GM12878 (cell line): ENCODE measurements around the gene TRIAP1. TPM values are rescaled to one million over a fixed set of nuclear protein-coding genes. Genes with fewer than 3 reads are reported as not detected.

ENCODE experiments used
- BCL11A ChIP-seq: IDR thresholded peaks from 2 replicates; pipeline ENCODE4 v1.6.1; 2011; ENCODE audit warnings: low read depth, low read length
- CEBPB ChIP-seq, 2 experiments: fragments of 150-350 bp in 1 of 2; IDR thresholded peaks; 2 replicates each; pipeline ENCODE4 v1.6.1; 2012 to 2014; ENCODE audit warnings: low read depth in 2 of 2, low read length in 2 of 2, borderline replicate concordance in 1 of 2, inconsistent platforms in 1 of 2
- CHD2 ChIP-seq: IDR thresholded peaks from 2 replicates; pipeline ENCODE4 v1.6.1; 2011; ENCODE audit warnings: low read depth, low read length, improper control_type of control experiment, borderline replicate concordance
- CUX1 ChIP-seq: IDR thresholded peaks from 2 replicates; pipeline ENCODE4 v1.6.1; 2012; ENCODE audit warnings: improper control_type of control experiment, low read depth, low read length; ENCODE audit not compliant: insufficient replicate concordance
- DPF2 ChIP-seq: fragments of 450-650 bp; IDR thresholded peaks from 2 replicates; pipeline ENCODE4 v1.6.1; 2017; ENCODE audit warnings: mild to moderate bottlenecking
- ELK1 ChIP-seq: IDR thresholded peaks from 2 replicates; pipeline ENCODE4 v1.6.1; 2012; ENCODE audit warnings: low read depth, low read length, improper control_type of control experiment
- JUND ChIP-seq: IDR thresholded peaks from 2 replicates; pipeline ENCODE4 v1.6.1; 2012; ENCODE audit warnings: low read depth, mild to moderate bottlenecking, low read length, improper control_type of control experiment, moderate library complexity
- MXI1 ChIP-seq: fragments of 150-350 bp; IDR thresholded peaks from 2 replicates; pipeline ENCODE4 v1.6.1; 2011; ENCODE audit warnings: low read depth, mild to moderate bottlenecking, inconsistent platforms, low read length, improper control_type of control experiment
- NR2F1 ChIP-seq: fragments of 450-650 bp; conservative IDR thresholded peaks from 2 replicates; pipeline ENCODE4 v1.6.1; 2017; ENCODE audit warnings: mild to moderate bottlenecking
- PAX8 ChIP-seq: fragments of 450-650 bp; IDR thresholded peaks from 2 replicates; pipeline ENCODE4 v1.6.1; 2017; ENCODE audit warnings: mild to moderate bottlenecking, moderate library complexity
- SMAD1 ChIP-seq: fragments of 450-650 bp; IDR thresholded peaks from 2 replicates; pipeline ENCODE4 v1.6.1; 2018; ENCODE audit warnings: mild to moderate bottlenecking, low read depth; ENCODE audit not compliant: partially characterized antibody
- SPI1 ChIP-seq: IDR thresholded peaks from 2 replicates; pipeline ENCODE4 v1.6.1; 2011; ENCODE audit warnings: low read depth, mild to moderate bottlenecking, low read length, moderate library complexity, borderline replicate concordance; ENCODE audit not compliant: insufficient read depth
- TBL1XR1 ChIP-seq: IDR thresholded peaks from 2 replicates; pipeline ENCODE4 v1.6.1; 2012; ENCODE audit warnings: low read depth, low read length, improper control_type of control experiment
- TCF7 ChIP-seq: IDR thresholded peaks from 2 replicates; pipeline ENCODE4 v1.6.1; 2014; ENCODE audit warnings: antibody characterized with exemption, borderline replicate concordance
- ZNF622 ChIP-seq: fragments of 450-650 bp; IDR thresholded peaks from 2 replicates; pipeline ENCODE4 v1.6.1; 2017; ENCODE audit warnings: mild to moderate bottlenecking, inconsistent platforms
- polyA plus RNA-seq, 11 experiments: library from polyadenylated mRNA; depleted of rRNA in 4 of 11; unstranded in 6 of 11; stranded (reverse) in 5 of 11; fragments of >200 nt; fragmentation: Nextera tagmentation in 4 of 11; fragmentation: Illumina TruSeq in 1 of 11; extraction: Ambion mirVana in 4 of 11; extraction: Trizol in 1 of 11; gene quantifications; 1 replicate in 1 of 11; 2 replicates in 10 of 11; pipeline versions ENCODE4 v1.2.1 to v1.2.3, GENCODE V29; 2011 to 2016; ENCODE audit warnings: inconsistent platforms in 2 of 11, missing spikeins in 2 of 11, low read depth in 1 of 11
- total RNA-seq, 4 experiments: library from RNA; depleted of rRNA in 3 of 4; stranded (reverse); fragments of >200 nt in 3 of 4; fragmentation: Illumina TruSeq in 1 of 4; extraction: Trizol in 1 of 4; gene quantifications; 2 replicates each; pipeline versions ENCODE4 v1.2.1 to v1.2.3, GENCODE V29; 2013 to 2021
- TF ChIP-seq, protein P1 (sequence below): IDR thresholded peaks from 2 replicates; pipeline ENCODE4 v1.6.1; 2012; ENCODE audit warnings: low read length, inconsistent platforms
- TF ChIP-seq, protein P2 (sequence below): fragments of 450-650 bp; IDR thresholded peaks from 2 replicates; pipeline ENCODE4 v1.6.1; 2017; ENCODE audit warnings: mild to moderate bottlenecking, moderate library complexity

TRIAP1 gene
- total and polyA plus RNA-seq, 10 of the 15 experiments (the other 5 are each of a cell fraction or from before 2014, with no cell fraction given) = 44.8 to 346 (median 80.8) TPM

- TF ChIP-seq TCF7 (no peak), DPF2 (peak; percentile 86), SPI1 (0 out of 2 replicates have a peak, but pooled peaks have one; percentile 5), ZNF622 (no peak), PAX8 (no peak), CHD2 (peak; percentile 89), ELK1 (peak; percentile 62; the same call in 1 of the 2 replicates), MXI1 (peak; percentile 95), JUND (peak; percentile 36; the same call in 1 of the 2 replicates), SMAD1 (no peak), CUX1 (no peak), TBL1XR1 (no peak), NR2F1 (peak; percentile 65), BCL11A (peak; percentile 30; the same call in 1 of the 2 replicates), CEBPB (IDR thresholded peaks at IDR 0.05; ENCODE audit: borderline replicate concordance in 1 of 2, low read depth in 2 of 2, low read length in 2 of 2) (no peak)
- TF ChIP-seq, protein P1, sequence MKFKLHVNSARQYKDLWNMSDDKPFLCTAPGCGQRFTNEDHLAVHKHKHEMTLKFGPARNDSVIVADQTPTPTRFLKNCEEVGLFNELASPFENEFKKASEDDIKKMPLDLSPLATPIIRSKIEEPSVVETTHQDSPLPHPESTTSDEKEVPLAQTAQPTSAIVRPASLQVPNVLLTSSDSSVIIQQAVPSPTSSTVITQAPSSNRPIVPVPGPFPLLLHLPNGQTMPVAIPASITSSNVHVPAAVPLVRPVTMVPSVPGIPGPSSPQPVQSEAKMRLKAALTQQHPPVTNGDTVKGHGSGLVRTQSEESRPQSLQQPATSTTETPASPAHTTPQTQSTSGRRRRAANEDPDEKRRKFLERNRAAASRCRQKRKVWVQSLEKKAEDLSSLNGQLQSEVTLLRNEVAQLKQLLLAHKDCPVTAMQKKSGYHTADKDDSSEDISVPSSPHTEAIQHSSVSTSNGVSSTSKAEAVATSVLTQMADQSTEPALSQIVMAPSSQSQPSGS = no peak
- TF ChIP-seq, protein P2, sequence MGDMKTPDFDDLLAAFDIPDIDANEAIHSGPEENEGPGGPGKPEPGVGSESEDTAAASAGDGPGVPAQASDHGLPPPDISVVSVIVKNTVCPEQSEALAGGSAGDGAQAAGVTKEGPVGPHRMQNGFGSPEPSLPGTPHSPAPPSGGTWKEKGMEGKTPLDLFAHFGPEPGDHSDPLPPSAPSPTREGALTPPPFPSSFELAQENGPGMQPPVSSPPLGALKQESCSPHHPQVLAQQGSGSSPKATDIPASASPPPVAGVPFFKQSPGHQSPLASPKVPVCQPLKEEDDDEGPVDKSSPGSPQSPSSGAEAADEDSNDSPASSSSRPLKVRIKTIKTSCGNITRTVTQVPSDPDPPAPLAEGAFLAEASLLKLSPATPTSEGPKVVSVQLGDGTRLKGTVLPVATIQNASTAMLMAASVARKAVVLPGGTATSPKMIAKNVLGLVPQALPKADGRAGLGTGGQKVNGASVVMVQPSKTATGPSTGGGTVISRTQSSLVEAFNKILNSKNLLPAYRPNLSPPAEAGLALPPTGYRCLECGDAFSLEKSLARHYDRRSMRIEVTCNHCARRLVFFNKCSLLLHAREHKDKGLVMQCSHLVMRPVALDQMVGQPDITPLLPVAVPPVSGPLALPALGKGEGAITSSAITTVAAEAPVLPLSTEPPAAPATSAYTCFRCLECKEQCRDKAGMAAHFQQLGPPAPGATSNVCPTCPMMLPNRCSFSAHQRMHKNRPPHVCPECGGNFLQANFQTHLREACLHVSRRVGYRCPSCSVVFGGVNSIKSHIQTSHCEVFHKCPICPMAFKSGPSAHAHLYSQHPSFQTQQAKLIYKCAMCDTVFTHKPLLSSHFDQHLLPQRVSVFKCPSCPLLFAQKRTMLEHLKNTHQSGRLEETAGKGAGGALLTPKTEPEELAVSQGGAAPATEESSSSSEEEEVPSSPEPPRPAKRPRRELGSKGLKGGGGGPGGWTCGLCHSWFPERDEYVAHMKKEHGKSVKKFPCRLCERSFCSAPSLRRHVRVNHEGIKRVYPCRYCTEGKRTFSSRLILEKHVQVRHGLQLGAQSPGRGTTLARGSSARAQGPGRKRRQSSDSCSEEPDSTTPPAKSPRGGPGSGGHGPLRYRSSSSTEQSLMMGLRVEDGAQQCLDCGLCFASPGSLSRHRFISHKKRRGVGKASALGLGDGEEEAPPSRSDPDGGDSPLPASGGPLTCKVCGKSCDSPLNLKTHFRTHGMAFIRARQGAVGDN = peak; percentile 75
Measured at GRCh38 chr12:120445911-120446843, at the start of gene TRIAP1, which contains the start of gene GATC (continued).
